GM12874 (cell line): Measurements from ENCODE around the gene DNAH7.

Experiments
- CTCF ChIP-seq: IDR thresholded peaks from 2 replicates; pipeline ENCODE4 v1.5.1; 2011; ENCODE audit warnings: low read depth, mild to moderate bottlenecking, control low read depth, low read length, moderate library complexity; ENCODE audit not compliant: insufficient read depth

The DNAH7 gene

DNA sequence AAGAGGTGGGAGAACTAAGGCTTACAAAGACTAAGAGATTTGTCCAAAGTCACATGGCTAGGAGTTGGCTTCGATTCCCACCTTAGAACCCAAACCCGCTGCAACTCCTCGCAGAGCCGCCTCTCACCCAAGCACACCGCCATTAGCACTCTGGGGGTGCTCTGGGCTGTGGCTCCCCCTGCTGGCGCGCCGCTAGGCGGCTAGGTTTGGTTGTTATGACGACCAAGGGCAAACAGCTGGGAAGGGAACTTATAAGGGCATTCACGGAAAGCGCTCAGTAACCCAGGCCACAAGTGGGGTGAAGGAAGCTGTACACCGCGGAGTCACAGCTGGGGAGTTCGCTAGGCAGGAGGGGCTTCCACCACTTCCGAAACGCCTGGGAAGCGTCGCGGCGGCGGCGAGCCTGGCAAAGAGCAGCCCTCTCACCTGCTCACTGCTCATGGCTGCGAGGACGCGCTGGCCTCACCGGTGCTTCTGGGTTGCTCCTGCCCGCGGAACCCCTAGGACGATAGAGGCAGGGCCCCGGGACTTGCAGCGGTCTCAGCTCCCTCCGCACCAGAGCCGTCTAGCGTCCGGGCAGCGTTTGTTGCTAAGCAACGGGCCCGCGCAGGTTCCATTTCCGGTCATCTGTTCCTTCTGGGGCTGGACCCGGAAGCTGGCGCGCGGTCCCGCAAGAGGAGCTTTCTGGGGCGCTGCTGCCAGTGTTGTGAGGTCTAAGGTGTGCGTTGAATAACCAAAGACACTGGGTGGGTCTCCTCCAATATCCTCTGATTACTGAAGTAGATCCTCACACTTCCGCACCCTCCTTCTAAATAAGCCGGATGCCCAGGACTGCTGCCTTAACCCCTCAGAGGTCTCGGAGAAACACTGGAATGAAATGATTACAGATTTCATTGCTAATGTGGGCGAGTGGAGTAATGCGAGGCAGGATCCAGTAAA lies at the start of gene DNAH7:
Gene DNAH7 (minus strand): TSS at position 567 of the 939 bp plus-strand sequence. CDS start 126 bp downstream, at position 441.
- peak; percentile 96 for TF ChIP-seq CTCF

DNA sequence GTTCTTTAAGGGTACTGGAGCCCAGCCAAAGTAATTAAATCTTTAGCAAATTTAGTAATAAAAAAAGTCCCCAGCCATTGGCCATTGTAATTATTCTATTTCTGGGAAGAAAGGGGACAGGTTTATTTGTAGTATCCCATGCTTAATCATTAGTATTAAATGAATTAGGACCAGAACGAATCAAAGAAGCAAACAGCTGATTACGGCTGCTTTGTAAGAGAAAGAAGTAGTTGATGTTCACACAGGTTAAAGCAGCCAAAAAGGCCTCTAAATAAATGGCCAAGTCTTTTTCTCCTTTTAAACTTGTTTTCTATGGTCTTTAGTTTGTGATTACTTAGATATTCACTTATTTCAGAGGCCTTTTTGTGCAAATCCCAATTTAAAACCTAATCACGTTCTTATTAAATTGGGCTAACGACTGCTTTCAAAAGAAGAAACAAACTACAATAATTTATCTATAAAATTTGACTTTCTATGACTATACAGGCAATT lies 48.6 kb upstream of the DNAH7 start:
- TF ChIP-seq CTCF: no peak

GRCh38 chr2:196113061-196113974 lies 44.7 kb upstream of the DNAH7 start:
- TF ChIP-seq CTCF: no peak

- TF ChIP-seq CTCF: no peak
These were observed 43.9 kb upstream of the DNAH7 start for GRCh38 chr2:196112418-196113034.

- no peak for TF ChIP-seq CTCF
These were observed 40.0 kb upstream of the DNAH7 start for GRCh38 chr2:196108604-196109003.

DNA sequence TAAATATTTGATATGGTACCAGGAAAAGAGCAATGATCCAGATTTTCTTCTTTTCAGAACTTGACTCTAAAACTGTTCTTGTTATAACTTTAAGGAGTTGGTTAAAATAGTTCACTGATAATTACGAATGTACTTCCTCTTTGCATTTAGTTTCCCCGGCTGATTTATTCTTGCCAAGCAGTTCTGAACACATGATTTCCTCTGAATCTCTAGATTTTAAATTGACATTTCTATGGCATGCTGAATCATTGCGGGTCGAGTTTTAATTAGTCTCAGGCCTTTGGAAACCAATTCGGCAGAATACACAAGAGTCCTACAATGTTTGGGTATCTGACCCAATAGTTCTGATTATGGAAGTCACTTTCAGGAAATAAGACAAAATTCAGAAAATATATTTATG lies 37.3 kb upstream of the DNAH7 start:
- no peak for TF ChIP-seq CTCF

DNA sequence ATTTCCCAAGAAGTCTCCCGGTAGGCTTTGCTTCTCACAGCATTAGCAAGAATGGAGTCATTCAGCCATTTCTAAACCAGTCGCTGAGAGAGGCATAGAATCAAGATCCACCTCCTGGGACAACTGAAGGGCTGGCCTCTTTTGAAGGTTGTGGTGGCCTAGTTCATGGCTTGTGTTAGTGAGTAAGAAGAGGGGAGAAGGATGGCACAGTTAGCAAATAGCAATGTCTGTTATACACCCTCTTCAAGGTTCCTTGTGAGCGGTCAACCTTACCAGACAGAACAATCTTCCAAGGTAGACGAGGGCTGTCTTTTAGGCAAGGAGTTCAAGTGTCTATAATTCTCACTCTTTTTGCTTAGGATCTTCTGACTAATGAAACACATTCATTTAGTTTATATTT lies 35.4 kb upstream of the DNAH7 start:
- no peak for TF ChIP-seq CTCF
